ENCODE measurements around the gene CKS1B. TPM values are rescaled to one million over a fixed set of nuclear protein-coding genes. Genes with fewer than 3 reads are reported as not detected.
"Not testable (repeated sequence)": the region's sequence is repeated elsewhere in the genome, so short reads cannot be mapped to it uniquely, and the experiment has no call there.

CKS1B gene
- total RNA-seq, 1 experiment from 2014 or later: 295 TPM

- Histone ChIP-seq H3K4me1 (ENCODE audit: insufficient read depth, low read length, poor library complexity, severe bottlenecking) (no peaks in the 10 kb centered on the region), H3K27me3 (replicated peaks; ENCODE audit: insufficient read depth, low read depth, low read length, poor library complexity) (no peaks in the 10 kb centered on the region), H3K4me3 (ENCODE audit: low read depth, low read length, poor library complexity, severe bottlenecking) (no peak overlapping the region), H3K36me3 (ENCODE audit: insufficient read depth, low read length, poor library complexity, severe bottlenecking) (peaks cover 14% of the 10 kb centered on the region), H3K9me3 (ENCODE audit: low read depth, low read length, poor library complexity, severe bottlenecking) (no peaks in the 10 kb centered on the region), H3K27ac (ENCODE audit: low read depth, low read length, poor library complexity, severe bottlenecking) (peak overlapping the region; percentile 63)
- ChIA-PET POLR2A (ENCODE audit: low non-redundant PET) (no interaction called here), CTCF (interaction anchor here (0.9 to 1.2 kb wide), 2 partner anchors 21 to 23 kb away, joined by 3 to 4 read pairs; no protein-coding TSS in a partner anchor)
- TF ChIP-seq EZH2 (IDR thresholded peaks at IDR 0.05; ENCODE audit: borderline replicate concordance, low read depth, low read length, poor library complexity, severe bottlenecking): no peak
- no peak for TF ChIP-seq CTCF (conservative IDR thresholded peaks at IDR 0.05; ENCODE audit: low read depth, low read length)
- DNase-seq (ENCODE audit: low spot score): no peak
- intact Hi-C loops (cut with micrococcal nuclease; ENCODE audit: unreplicated experiment): no loop called here
- BruUV-seq (replicated peaks): no TSS peak
Observed at GRCh38 chr1:154994269-154994587, 19.7 kb downstream of the CKS1B start.

- intact Hi-C loops (cut with micrococcal nuclease; ENCODE audit: unreplicated experiment): no loop called here
- no peak overlapping the region for H3K4me3 ChIP-seq (ENCODE audit: low read depth, low read length, poor library complexity, severe bottlenecking)
- ChIA-PET CTCF (interaction anchor here (0.6 to 1.2 kb wide), 4 partner anchors 12 to 25 kb away, joined by 3 to 9 read pairs (median 4); partner anchors contain the start of gene FLAD1), POLR2A (ENCODE audit: low non-redundant PET) (no interaction called here)
- no peaks in the 10 kb centered on the region for H3K9me3 ChIP-seq (ENCODE audit: low read depth, low read length, poor library complexity, severe bottlenecking)
- TF ChIP-seq CTCF (conservative IDR thresholded peaks at IDR 0.05; ENCODE audit: low read depth, low read length): no peak
- no peak for TF ChIP-seq EZH2 (IDR thresholded peaks at IDR 0.05; ENCODE audit: borderline replicate concordance, low read depth, low read length, poor library complexity, severe bottlenecking)
- no TSS peak for BruUV-seq (replicated peaks)
- DNase-seq (ENCODE audit: low spot score): no peak
- peak overlapping the region; percentile 63 for H3K27ac ChIP-seq (ENCODE audit: low read depth, low read length, poor library complexity, severe bottlenecking)
- peaks cover under 1% of the 10 kb centered on the region for H3K4me1 ChIP-seq (ENCODE audit: insufficient read depth, low read length, poor library complexity, severe bottlenecking)
- no peaks in the 10 kb centered on the region for H3K27me3 ChIP-seq (replicated peaks; ENCODE audit: insufficient read depth, low read depth, low read length, poor library complexity)
- H3K36me3 ChIP-seq (ENCODE audit: insufficient read depth, low read length, poor library complexity, severe bottlenecking): peaks cover 11% of the 10 kb centered on the region
Observed at GRCh38 chr1:154994591-154994990, 20.1 kb downstream of the CKS1B start.

- H3K9me3 ChIP-seq (ENCODE audit: low read depth, low read length, poor library complexity, severe bottlenecking); H3K4me1 ChIP-seq (ENCODE audit: insufficient read depth, low read length, poor library complexity, severe bottlenecking); H3K27me3 ChIP-seq (replicated peaks; ENCODE audit: insufficient read depth, low read depth, low read length, poor library complexity); H3K36me3 ChIP-seq (ENCODE audit: insufficient read depth, low read length, poor library complexity, severe bottlenecking); H3K4me3 ChIP-seq (ENCODE audit: low read depth, low read length, poor library complexity, severe bottlenecking); BruUV-seq (replicated peaks); POLR2A ChIA-PET (ENCODE audit: low non-redundant PET): not testable (repeated sequence)
- CTCF ChIA-PET: interaction anchor here (0.6 to 1.2 kb wide), 7 partner anchors 13 to 621 kb away, joined by 3 to 11 read pairs (median 5); partner anchors contain the start of gene FLAD1
- peak; percentile 64 for TF ChIP-seq CTCF (conservative IDR thresholded peaks at IDR 0.05; ENCODE audit: low read depth, low read length)
- DNase-seq (ENCODE audit: low spot score): peak; percentile 88
- intact Hi-C loops (cut with micrococcal nuclease; ENCODE audit: unreplicated experiment): loop anchor here (5.0 kb wide), 1 partner anchor 33 kb away; the partner anchor contains the start of gene PYGO2
- H3K27ac ChIP-seq (ENCODE audit: low read depth, low read length, poor library complexity, severe bottlenecking): peak overlapping the region; percentile 63
Observed at GRCh38 chr1:154995301-154995983, 21.0 kb downstream of the CKS1B start.
